Stimulated activated CD4-positive, alpha-beta T cell treated with anti-CD3 and anti-CD28 coated beads, Interleukin-4, amount 100 ng/mL, for 4 hours (primary cell): ENCODE results near the gene SPEM2.
A peak's percentile ranks its signal among the peaks of the same experiment; 100 is the strongest.
"Not testable (repeated sequence)": the region's sequence is repeated elsewhere in the genome, so short reads cannot be mapped to it uniquely, and the experiment has no call there.

ENCODE experiments used
- DNase-seq, 2 experiments: peaks; one replicate each; pipeline ENCODE4 v3.0.0-alpha.2; 2020

Gene SPEM2

DNA sequence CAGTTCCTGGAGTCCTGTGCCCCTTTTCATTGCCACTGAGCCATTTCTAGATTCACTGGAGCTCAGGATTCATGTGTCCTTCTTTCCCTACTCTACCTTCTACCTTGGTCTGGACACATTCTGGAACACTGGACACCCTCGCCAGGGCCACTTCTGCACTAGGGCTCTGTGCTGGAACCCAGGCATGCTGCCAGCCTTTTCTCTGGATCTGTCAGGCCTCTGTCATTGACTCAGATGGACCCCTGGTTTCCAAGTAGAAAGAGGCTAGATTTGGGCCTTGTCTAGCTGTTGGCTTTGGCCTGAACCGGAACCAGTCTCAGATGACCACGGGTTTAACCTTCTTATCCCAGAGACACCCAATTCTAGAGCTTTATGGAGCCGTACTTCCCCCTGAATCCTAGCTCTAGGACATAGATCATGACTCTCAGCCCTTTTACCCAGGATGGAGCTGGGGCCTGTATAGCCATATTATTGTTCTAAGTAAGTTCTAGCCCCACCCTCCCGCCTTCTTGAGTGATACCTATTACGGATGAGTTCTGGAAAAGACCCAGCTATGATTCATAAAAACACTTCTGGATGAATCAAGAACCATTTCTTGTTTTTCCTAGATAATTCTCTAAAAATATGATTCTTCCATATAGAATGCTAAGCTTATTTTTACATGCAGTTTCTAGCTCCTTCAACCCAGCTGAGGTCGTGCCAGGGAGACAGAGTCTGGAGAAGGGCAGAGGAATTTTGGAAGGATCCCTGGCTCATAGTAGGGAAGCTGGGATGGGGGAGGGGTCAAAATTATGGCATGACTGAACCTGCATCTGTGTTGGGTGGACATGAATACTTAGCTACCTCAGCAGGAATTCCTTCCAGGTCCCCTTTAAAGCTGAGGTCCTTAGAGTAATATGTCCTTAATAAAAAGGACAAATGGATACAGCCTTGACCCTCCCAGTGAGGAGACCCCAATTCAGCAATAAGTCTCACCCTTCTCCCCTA lies 18.4 kb downstream of the SPEM2 start:
- no peak for DNase-seq

DNA sequence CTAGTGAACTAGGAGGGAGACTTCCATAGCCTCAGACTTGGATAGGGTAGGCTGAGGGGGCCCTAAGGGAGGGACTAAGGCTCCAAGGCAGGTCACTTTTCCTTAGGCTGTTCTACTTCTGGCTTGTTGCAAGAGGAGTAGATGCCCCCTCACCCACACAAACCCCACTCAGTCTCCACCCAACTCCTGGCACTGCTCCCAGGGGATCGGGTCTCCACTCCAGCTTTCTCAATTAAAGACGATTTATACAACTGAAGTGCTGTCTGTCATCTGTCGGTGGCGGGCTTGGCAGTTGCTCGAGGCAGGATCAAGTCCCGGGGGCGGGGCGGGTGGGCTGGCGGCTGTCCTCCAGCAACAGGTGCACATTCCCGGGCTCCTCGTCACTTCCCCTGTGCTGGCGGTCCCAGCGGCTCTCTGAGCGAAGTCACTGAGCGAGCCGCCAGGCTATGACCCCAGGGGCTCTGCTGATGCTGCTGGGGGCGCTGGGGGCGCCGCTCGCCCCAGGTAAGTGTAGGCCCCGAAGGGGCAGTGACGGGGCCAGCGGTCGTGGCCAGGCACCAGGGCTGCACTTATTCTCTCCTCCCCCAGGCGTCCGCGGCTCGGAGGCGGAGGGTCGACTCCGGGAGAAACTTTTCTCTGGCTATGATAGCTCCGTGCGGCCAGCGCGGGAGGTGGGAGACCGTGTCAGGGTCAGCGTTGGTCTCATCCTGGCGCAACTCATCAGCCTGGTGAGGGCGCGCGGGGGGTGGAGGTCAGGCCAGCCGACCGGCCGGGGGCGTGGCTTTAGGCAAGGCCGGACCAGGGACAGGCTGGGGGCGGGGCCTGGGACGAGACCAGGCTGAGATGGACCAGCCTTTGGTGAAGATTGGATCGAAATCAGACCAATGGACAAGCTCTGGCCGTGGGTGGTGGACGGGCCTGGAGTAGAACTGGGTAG lies 19.5 kb downstream of the SPEM2 start, which contains the start of gene CHRNB1:
Gene CHRNB1 (plus strand): TSS at position 380 of the 937 bp plus-strand sequence. CDS start 67 bp downstream, at position 447.
- no peak for DNase-seq

DNA sequence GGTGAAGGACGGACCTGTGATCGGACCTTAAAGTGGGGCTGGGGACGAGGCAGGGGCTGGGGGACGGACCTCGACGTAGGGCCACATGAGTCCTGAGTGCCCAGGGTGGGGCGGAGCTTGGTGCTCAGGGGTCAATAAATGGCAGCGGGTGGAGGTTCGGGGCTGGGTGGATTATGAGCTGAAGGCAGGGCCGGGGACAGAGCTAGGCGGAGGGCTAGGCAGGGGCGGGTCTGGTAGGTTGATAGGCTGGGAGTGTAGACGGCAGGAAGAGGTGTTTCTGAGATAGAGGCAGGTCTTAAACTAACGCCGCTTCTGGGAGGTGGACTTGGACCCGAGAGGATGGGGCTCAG lies 20.2 kb downstream of the SPEM2 start:
- DNase-seq, result peak in 1 of 2 experiments; percentile 17

DNA sequence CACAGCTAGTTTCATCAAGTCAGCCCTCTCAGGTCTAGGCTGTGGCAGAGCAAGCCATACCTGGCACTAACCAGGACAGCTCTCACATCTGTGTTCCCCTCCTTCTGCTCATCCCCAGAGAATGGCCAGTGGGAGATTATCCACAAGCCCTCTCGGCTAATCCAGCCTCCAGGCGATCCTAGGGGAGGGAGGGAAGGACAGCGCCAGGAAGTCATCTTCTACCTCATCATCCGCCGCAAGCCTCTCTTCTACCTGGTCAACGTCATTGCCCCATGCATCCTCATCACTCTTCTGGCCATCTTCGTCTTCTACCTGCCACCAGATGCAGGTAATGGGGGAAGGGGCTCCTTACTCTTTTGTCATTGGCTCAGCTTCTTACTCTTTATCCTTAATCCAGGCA lies 23.0 kb downstream of the SPEM2 start:
- DNase-seq, result no peak

DNA sequence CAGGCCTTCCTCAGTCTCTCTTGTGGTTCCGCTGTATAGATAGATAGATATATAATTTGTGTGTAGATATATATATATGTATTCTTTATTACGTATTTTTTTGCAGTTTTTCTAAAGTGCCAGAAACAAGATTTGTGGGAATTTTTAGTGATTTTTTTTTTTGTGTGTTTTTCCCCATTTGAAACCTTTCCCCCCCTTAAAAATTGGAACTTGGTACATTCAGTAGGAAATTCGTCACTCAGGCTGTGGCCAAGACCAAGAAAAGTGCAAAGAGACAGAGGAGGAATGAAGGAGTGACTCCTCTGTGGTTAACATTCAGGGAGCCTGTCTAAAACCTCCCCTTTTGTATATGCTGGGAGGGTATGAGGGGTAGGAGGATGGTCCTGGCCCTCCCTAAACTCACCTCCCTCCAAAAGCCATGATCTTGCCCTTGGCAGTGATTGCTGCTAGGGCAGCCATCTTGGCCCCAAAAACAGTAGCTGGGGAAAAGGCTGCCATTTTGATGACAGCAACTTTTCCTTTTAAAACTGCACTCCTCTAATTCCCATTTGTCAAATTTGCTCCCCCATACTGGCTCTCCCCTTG lies 34.6 kb downstream of the SPEM2 start:
- no peak for DNase-seq

DNA sequence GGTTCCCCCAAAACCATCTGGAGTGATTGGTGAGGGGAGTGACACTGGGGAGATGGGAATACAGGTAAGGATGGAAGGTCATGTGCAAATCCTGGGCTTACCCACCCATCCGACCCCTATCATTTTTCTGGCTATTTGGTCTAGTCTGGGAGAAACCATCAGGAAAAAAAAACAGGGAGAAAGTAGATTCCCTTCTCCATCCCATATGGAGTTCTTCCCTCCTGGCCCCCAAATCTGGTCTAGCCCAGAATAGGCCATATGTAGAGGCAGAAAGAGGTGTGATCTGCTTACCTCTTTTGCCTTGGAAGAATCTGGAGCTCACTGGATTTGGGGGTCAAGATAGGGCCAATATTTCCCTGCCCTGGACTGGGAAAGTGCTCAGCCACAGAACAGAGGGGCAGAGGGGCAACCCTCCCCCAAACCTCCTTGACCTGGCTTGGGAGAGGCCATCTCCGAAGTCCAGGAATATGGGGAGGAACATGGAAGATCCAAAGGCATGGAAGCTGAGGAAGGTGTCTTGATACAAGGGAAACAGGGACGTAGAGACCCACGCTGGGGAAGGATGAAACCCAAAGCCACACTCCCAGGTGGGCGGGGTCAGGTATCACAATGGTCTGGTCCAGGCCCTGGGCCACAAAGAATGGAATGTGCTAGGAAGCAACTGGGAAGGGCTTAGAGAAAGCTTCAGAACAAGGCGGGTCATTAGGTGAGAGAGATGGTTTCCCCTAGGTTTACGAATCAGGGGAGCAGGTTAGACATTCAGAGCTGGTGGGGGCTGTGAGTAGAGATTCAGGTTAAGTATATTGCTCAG lies 35.6 kb downstream of the SPEM2 start:
- DNase-seq, result no peak

DNA sequence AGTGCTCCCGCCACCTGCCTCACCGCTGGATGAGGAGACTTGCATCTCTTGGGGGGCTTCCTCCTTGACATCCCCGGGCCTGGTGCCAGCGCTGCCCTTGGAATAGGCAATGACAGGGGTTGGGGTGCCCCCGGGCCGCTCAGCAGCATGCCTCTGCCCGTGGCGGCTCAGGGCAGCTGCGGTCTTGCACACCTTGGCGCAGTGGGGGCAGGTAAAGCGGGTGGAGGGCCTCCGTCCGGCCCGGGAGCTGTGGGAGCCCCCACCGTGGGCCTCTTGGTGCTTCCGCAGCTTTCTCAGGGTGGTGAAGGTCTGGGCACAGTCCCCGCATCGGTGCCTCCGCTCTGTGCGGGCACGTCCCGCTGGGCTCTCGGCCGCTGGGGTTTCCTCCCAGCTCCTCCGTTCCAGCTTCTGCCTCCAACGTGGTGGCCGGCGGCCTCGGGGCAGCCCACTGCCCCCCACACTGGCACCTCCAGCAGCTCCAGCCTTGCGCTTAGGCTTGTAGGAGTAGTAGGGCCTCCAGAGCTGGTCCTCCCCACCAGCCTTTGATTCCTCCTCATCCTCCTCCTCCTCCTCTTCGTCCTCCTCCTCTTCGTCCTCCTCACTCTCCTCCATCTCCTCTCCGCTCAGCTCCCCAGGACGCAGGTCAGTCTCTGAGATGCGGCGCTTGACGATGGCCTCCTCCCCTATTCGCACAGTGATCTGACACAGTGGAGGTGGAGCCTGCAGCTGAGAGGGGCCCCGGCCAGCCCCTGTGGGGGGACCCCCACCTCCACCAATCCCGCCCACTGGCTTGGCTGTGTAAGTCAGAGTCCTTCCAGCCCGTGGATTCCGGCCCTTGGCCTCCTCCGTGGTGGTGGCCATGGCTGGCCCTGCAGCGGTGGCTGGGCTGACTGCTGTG lies 37.3 kb downstream of the SPEM2 start:
- DNase-seq, result no peak

DNA sequence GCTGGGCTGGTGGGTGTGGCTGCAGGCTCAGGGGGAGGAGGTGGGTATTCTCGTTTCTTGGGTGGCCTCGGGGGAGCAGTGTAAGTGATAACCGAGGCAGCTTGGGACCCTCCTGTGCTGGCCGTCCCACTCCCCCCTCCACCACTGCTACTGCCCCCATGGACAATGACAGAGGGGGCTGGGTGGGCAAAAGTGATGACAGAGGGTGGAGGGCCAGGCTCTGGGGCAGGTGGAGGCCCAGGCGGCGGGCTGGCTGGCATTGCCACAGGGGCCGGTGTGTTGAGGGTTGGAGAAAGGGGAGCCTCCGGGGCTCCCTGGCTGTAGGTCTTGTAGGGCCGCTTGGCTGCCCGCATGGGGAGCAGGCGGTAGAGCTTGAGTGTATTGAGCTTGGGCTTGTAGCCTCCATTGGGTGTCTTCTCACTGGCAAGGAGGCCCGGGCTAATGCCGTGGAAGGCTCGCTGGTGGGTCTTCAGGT lies 38.0 kb downstream of the SPEM2 start:
- no peak for DNase-seq

DNA sequence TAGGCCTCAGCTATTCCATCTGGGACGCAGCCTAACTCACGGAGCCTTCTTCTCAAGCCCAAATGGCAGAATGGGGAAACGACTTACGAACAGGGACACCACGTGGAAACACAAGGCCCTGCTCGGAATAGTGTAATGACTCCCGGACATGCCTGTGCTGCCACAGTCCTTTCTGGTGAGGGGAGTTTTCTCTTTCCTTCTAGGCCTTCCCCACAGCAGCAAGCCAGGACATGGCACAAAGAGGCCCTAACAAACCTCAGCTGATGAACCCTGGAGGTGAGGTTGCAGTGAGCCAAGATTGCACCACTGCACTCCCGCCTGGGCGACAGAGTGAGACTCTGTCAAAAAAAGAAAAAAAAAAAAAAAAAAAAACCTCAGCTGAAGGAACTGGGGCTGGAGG lies 38.7 kb downstream of the SPEM2 start:
- DNase-seq, result no peak

DNA sequence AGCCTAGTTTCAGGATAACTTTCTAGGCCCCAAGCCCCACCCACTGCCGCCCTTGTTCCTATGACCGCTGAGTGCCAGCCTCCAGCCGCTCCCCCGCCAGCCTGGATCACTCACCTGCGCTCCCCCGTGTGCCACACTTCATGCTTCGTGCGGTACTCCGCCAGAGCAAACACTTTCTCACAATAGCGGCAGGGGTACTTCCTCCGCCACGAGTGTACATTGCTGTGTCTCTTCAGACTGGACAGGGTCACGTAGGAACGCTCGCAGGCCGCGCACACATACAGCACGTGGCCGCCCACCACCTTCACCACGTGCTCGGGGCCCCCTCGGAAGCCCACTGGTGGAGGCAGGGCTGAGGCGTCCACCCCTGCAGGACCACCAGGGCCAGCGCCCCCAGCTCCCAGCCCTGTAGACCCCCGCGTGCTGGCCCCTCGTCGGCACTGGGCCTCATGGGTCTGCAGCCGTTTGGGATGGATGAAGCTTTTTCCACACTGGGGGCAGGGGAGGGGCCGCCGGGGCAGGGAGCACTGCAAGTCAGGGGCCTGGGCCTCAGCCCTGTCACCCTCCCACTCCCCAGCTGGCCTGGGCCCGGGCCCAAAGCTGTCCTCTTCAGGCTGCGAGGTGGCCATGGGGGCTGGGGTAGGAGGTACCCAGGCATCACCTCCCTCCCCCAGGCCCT lies 40.3 kb downstream of the SPEM2 start:
- no peak for DNase-seq

DNA sequence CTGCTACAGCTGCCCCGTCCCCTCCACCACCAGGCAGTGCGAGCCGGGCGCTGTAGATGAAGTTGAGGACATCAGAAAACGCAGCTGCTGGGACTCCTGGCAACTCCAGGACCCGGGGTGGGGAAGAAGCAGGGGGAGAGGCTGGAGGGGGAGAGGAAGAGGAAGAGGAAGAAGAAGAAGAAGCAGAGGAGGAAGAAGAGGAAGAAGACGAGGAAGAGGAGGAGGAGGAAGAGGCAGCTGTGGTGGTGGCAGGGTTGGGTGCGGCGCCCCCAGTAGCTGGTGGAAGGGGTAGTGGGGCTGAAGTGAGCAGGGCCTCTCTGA lies 40.9 kb downstream of the SPEM2 start:
- DNase-seq, result no peak

DNA sequence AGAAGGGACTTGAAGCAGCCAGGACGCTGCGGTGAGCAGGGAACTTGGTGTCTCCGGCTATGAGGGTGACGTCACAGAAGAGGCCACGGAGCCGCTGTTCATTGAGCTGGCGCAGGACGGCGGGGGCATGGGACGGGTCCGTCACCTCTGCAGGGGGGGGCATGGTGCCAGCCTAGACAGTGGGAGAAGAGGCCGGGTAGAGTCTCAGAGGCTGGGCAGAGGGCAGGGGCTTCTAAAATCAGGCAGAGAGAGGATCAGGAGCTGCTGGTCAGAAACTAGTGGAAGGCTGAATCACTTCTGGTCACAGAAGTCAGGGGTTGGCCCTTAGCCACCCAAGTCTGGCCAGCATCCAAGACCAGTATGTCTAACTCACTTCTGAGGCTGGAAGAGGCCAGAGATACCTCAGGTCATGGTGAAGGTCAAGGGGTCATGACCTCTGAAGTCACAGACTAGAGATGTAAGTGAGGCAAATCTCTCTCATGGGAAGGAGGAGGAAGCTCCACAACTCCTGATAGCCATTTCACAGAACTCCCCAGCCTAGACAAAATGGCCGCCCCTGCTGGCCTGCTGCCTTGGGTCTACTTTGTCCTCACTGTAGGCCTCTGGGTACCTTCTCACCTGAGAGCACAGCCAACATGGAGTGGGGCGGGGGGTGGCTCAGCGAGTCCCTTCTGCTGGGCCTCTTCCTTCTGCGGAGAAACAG lies 41.4 kb downstream of the SPEM2 start:
- DNase-seq, result no peak

DNA sequence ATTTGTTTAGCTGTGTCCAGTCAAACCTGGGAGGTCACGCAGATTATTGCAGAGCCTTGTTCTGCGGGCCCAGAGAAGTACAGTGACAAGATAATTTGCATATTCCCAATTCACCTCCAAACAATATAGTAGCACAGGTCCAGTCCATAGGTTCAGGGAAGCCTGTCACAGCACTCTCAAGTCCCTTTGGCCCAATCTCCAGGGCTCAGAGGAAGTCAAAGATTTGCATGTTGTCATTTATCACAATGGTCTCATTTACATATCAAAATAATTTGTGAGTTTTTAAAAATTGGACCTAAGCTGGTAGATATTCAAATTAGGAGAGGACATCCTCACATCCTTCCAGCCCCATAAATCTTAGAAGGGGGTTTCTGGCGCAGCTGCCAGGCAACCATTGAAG lies 42.1 kb downstream of the SPEM2 start:
- DNase-seq, result no peak

DNA sequence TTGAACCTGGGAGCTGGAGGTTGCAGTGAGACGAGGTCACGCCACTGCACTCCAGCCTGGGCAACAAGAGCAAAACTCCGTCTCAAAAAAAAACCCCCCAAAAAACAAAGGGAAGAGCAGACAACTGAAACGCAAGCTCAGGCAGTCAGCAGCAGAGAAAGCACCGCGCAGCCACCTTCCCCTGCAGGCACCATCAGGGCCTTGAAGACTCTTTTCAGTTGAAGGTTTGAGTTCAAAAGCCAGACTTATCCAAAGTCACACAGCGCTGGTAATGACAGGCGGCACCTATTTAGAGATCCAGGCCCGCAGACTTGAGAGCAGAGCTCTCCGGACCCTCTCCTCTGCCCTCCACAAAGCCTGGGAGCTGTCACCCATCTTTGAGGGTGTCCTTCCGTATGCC lies 42.9 kb downstream of the SPEM2 start:
- DNase-seq, result no peak

DNA sequence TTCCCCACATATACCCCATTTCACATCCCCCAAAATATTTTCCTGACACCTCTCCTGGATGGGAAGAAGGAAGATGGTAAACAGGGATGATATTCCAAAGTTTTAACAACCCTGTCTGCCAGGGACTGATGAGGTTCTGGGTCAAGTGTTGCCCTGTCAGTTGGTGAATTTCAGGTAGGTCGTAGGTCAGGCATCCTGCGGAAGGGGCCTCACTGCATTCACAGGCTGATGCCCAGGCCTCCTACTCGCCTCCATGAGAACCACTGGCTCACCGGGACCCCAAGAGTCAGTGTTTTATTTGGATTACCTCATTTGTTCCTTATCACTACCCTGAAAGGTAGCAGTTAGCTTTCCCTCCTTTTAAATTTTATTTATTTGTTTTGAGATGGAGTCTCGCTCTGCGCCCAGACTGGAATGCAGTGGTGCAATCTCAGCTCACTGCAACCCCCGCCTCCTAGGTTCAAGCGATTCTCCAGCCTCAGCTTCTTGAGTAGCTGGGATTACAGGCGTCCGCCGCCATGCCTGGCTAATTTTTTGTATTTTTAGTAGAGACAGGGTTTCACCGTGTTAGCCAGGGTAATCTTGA lies 43.5 kb downstream of the SPEM2 start:
- no peak for DNase-seq

DNA sequence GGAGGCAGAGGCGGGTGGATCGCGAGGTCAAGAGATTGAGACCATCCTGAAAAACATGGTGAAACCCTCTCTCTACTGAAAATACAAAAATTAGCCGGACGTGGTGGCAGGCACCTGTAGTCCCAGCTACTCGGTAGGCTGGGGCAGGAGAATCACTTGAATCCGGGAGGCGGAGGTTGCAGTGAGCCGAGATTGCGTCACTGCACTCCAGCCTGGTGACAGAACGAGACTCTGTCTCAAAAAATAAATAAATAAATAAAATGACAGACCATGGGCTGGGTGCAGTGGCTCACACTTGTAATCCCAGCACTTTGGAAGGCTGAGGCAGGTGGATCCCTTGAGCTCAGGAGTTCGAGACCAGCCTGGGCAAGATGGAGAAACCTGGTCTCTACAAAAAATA lies 44.4 kb downstream of the SPEM2 start:
- DNase-seq, result not testable (repeated sequence)

DNA sequence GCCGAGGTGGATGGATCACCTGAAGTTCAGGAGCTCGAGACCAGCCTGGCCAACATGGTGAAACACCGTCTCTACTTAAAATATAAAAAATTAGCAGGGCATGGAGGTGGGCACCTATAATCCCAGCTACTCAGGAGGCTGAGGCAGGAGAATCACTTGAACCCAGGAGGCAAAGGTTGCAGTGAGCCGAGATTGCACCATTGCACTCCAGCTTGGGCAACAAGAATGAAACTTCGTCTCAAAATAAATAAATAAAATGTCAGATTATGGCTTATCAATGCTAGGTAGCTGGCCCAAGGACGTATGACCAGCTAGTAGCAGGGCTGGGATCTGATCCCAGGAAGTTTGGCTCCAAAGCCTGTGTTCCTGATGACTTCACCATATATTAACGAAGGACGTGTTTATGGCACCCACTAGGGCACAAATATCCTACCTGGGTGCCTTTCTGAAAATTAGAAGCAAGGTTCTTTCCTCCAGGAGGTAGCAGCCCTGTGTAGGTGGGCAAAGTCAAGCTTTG lies 45.1 kb downstream of the SPEM2 start:
- DNase-seq, result not testable (repeated sequence)

DNA sequence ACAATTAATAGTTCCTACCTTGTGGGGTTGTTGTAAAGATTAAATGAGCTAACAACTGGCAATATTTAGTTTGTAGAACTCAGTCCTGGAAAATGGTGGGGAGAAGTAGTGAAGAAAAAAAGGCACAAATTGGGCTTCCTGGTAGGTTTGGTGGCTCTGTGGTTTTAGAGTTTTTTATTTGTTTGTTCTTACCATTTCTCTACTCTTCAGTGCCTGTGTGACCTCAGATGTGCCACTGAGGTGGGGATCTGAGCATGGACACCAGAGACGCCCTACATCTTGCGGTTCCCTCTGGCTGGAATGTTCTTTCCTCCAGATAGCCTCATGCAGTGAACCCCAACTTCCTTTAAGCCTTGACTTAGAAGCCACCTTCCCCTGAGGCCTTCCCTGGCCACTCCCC lies 46.3 kb downstream of the SPEM2 start:
- DNase-seq, result no peak

DNA sequence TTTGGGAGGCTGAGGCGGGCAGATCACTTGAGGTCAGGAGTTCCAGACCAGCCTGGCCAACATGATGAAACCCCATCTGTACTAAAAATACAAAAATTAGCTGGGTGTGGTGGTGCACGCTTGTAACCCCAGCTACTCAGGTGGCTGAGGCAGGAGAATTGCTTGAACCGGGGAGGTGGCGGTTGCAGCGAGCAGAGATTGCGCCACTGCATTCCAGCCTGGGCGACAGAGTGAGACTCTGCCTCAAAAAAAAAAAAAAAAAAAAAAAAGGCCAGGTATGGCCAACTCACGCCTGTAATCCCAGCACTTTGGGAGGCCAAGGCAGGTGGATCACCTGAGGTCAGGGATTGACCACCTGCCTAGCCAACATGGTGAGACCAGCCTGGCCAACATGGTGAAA lies 49.4 kb downstream of the SPEM2 start:
- DNase-seq, result not testable (repeated sequence)
